HepG2 (cell line): ENCODE data around the gene SMYD4. TPM values are rescaled to one million over a fixed set of nuclear protein-coding genes. Genes with fewer than 3 reads are reported as not detected.

Source experiments
- FOXK2 ChIP-seq: fragments of 450-650 bp; IDR thresholded peaks from 2 replicates; pipeline ENCODE4 v1.6.1; 2016
- HDAC6 ChIP-seq: fragments of 200-600 bp; sonication (generic); IDR thresholded peaks from 2 replicates; pipeline ENCODE4 v1.7.0; 2017; ENCODE audit warnings: mild to moderate bottlenecking, antibody characterized with exemption, low read length, low read depth
- HMGXB3 ChIP-seq: sonication (generic); formaldehyde crosslinking; IDR thresholded peaks from 2 replicates; pipeline ENCODE4 v1.4.0; 2020; ENCODE audit warnings: missing genetic modification reagents, borderline replicate concordance
- HOXD1 ChIP-seq: sonication (generic); formaldehyde crosslinking; IDR thresholded peaks from 2 replicates; pipeline ENCODE4 v1.5.0; 2020; ENCODE audit warnings: missing genetic modification reagents
- KMT2A ChIP-seq: sonication (generic); formaldehyde crosslinking; IDR thresholded peaks from 2 replicates; pipeline ENCODE4 v1.4.0; 2020; ENCODE audit warnings: missing genetic modification reagents
- PAWR ChIP-seq: sonication (generic); formaldehyde crosslinking; IDR thresholded peaks from 2 replicates; pipeline ENCODE4 v1.4.0; 2020; ENCODE audit warnings: missing genetic modification reagents, mild to moderate bottlenecking, borderline replicate concordance
- PHF5A ChIP-seq: IDR thresholded peaks from one replicate; pipeline ENCODE4 v1.6.1; 2018; ENCODE audit warnings: low read depth, missing genetic modification reagents; ENCODE audit not compliant: unreplicated experiment
- SOX5 ChIP-seq: IDR thresholded peaks from 2 replicates; pipeline ENCODE4 v1.6.1; 2016; ENCODE audit warnings: borderline replicate concordance
- STAT5B ChIP-seq: sonication (generic); formaldehyde crosslinking; IDR thresholded peaks from 2 replicates; pipeline ENCODE4 v1.4.0; 2020; ENCODE audit warnings: missing genetic modification reagents
- SUZ12 ChIP-seq: fragments of 150-350 bp; IDR thresholded peaks from 2 replicates; pipeline ENCODE4 v1.6.1; 2014; ENCODE audit warnings: low read depth, low read length
- TARDBP ChIP-seq: sonication (generic); formaldehyde crosslinking; IDR thresholded peaks from 2 replicates; pipeline ENCODE4 v1.8.0; 2022; ENCODE audit warnings: mild to moderate bottlenecking, missing genetic modification reagents
- ZMYM4 ChIP-seq: sonication (generic); formaldehyde crosslinking; IDR thresholded peaks from 2 replicates; pipeline ENCODE4 v1.8.1; 2023; ENCODE audit warnings: mild to moderate bottlenecking, missing genetic modification reagents
- ZNF207 ChIP-seq: fragments of 450-650 bp; IDR thresholded peaks from 2 replicates; pipeline ENCODE4 v1.6.1; 2016; ENCODE audit warnings: antibody characterized with exemption, borderline replicate concordance
- ZNF503 ChIP-seq: sonication (generic); formaldehyde crosslinking; IDR thresholded peaks from 2 replicates; pipeline ENCODE4 v1.4.0; 2020; ENCODE audit warnings: missing genetic modification reagents
- ZNF672 ChIP-seq: sonication (generic); formaldehyde crosslinking; IDR thresholded peaks from 2 replicates; pipeline ENCODE4 v1.8.1; 2022; ENCODE audit warnings: missing genetic modification reagents
- polyA plus RNA-seq, 8 experiments: library from polyadenylated mRNA; depleted of rRNA in 3 of 8; stranded (reverse) in 7 of 8; unstranded in 1 of 8; fragments of >200 nt; fragmentation: Illumina TruSeq in 4 of 8; extraction: Trizol in 4 of 8; gene quantifications; 2 replicates each; pipeline versions ENCODE4 v1.2.1 to v1.2.3, GENCODE V29; 2011 to 2016; ENCODE audit warnings: low read depth in 4 of 8, missing spikeins in 1 of 8, mixed read lengths in 1 of 8; ENCODE audit not compliant: insufficient read depth in 1 of 8
- total RNA-seq, 5 experiments: library from RNA; depleted of rRNA; stranded (reverse); fragments of >200 nt; fragmentation: Illumina TruSeq; extraction: Trizol; gene quantifications; 2 replicates each; pipeline ENCODE4 v1.2.3, GENCODE V29; 2016; ENCODE audit warnings: low read depth in 1 of 5
- TF ChIP-seq, protein P1 (sequence below): sonication (generic); formaldehyde crosslinking; IDR thresholded peaks from 2 replicates; pipeline ENCODE4 v1.8.1; 2022; ENCODE audit warnings: low read depth, mild to moderate bottlenecking, missing genetic modification reagents
- TF ChIP-seq, protein P2 (sequence below): IDR thresholded peaks from 2 replicates; pipeline ENCODE4 v1.6.1; 2016; ENCODE audit warnings: mild to moderate bottlenecking, missing biosample characterization, missing genetic modification reagents
- TF ChIP-seq, protein P3 (sequence below): IDR thresholded peaks from 2 replicates; pipeline ENCODE4 v1.6.1; 2016; ENCODE audit warnings: missing compliant biosample characterization, missing genetic modification reagents, borderline replicate concordance

The SMYD4 gene
- total and polyA plus RNA-seq, 2 of the 13 experiments (the other 11 are each of a cell fraction or from before 2014, with no cell fraction given) = 7.4 to 11.3 TPM

- TF ChIP-seq ZMYM4 (CRISPR knock-in tag) (peak; percentile 40; the same call in 1 of the 2 replicates), SOX5 (CRISPR knock-in tag) (peak; percentile 98), ZNF207 (no peak), HMGXB3 (CRISPR knock-in tag) (0 out of 2 replicates have a peak, but pooled peaks have one; percentile 49), PHF5A (CRISPR knock-in tag) (peak; percentile 38), KMT2A (peak; percentile 36; the same call in 1 of the 2 replicates), SUZ12 (no peak), TARDBP (CRISPR knock-in tag) (peak; percentile 77), HOXD1 (CRISPR knock-in tag) (no peak; the same call in 1 of the 2 replicates), ZNF503 (CRISPR knock-in tag) (peak; percentile 79), ZNF672 (CRISPR knock-in tag) (no peak; the same call in 1 of the 2 replicates), HDAC6 (no peak), FOXK2 (peak; percentile 81), STAT5B (CRISPR knock-in tag) (no peak), PAWR (no peak)
- TF ChIP-seq, protein P1, sequence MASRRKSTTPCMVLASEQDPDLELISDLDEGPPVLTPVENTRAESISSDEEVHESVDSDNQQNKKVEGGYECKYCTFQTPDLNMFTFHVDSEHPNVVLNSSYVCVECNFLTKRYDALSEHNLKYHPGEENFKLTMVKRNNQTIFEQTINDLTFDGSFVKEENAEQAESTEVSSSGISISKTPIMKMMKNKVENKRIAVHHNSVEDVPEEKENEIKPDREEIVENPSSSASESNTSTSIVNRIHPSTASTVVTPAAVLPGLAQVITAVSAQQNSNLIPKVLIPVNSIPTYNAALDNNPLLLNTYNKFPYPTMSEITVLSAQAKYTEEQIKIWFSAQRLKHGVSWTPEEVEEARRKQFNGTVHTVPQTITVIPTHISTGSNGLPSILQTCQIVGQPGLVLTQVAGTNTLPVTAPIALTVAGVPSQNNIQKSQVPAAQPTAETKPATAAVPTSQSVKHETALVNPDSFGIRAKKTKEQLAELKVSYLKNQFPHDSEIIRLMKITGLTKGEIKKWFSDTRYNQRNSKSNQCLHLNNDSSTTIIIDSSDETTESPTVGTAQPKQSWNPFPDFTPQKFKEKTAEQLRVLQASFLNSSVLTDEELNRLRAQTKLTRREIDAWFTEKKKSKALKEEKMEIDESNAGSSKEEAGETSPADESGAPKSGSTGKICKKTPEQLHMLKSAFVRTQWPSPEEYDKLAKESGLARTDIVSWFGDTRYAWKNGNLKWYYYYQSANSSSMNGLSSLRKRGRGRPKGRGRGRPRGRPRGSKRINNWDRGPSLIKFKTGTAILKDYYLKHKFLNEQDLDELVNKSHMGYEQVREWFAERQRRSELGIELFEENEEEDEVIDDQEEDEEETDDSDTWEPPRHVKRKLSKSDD = peak; percentile 73; the same call in 1 of the 2 replicates
- TF ChIP-seq, protein P2, sequence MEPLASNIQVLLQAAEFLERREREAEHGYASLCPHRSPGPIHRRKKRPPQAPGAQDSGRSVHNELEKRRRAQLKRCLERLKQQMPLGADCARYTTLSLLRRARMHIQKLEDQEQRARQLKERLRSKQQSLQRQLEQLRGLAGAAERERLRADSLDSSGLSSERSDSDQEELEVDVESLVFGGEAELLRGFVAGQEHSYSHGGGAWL (CRISPR knock-in tag) = peak; percentile 50; the same call in 1 of the 2 replicates
- TF ChIP-seq, protein P3, sequence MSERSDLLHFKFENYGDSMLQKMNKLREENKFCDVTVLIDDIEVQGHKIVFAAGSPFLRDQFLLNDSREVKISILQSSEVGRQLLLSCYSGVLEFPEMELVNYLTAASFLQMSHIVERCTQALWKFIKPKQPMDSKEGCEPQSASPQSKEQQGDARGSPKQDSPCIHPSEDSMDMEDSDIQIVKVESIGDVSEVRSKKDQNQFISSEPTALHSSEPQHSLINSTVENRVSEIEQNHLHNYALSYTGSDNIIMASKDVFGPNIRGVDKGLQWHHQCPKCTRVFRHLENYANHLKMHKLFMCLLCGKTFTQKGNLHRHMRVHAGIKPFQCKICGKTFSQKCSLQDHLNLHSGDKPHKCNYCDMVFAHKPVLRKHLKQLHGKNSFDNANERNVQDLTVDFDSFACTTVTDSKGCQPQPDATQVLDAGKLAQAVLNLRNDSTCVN (CRISPR knock-in tag) = no peak
These were observed 66.5 kb downstream of the SMYD4 start (continued) for GRCh38 chr17:1762901-1763898.
